Hepatocyte (in vitro differentiated cells): ENCODE measurements around the gene ARHGDIG. TPM values are rescaled to one million over a fixed set of nuclear protein-coding genes. Genes with fewer than 3 reads are reported as not detected.

Source experiments
- DNase-seq: peaks from one replicate; pipeline ENCODE4 v3.0.0-alpha.2; 2016; ENCODE audit warnings: low spot score
- H2AFZ ChIP-seq: fragments of 200-600 bp; sonication (generic); 2 replicates; pipeline ENCODE4 v1.6.0; 2016; ENCODE audit warnings: antibody characterized with exemption, mild to moderate bottlenecking
- H3K27ac ChIP-seq: fragments of 200-600 bp; sonication (generic); 2 replicates; pipeline ENCODE4 v1.5.1; 2016; ENCODE audit warnings: mild to moderate bottlenecking
- H3K27me3 ChIP-seq: fragments of 200-600 bp; sonication (generic); 2 replicates; pipeline ENCODE4 v1.6.1; 2016
- H3K36me3 ChIP-seq: fragments of 200-600 bp; sonication (generic); replicated peaks from 2 replicates; pipeline ENCODE4 v1.5.1; 2016; ENCODE audit warnings: low read depth; ENCODE audit not compliant: insufficient read depth
- H3K4me1 ChIP-seq: fragments of 200-600 bp; sonication (generic); 2 replicates; pipeline ENCODE4 v1.5.1; 2016; ENCODE audit warnings: mild to moderate bottlenecking, moderate library complexity; ENCODE audit not compliant: insufficient read depth
- H3K4me2 ChIP-seq: fragments of 200-600 bp; sonication (generic); 2 replicates; pipeline ENCODE4 v1.6.0; 2016
- H3K4me3 ChIP-seq: fragments of 200-600 bp; sonication (generic); 2 replicates; pipeline ENCODE4 v1.5.1; 2016; ENCODE audit warnings: mild to moderate bottlenecking
- H3K79me2 ChIP-seq: fragments of 200-600 bp; sonication (generic); 2 replicates; pipeline ENCODE4 v1.6.0; 2017; ENCODE audit warnings: mild to moderate bottlenecking
- H3K9me2 ChIP-seq: fragments of 200-600 bp; sonication (generic); replicated peaks from 2 replicates; pipeline ENCODE4 v1.6.0; 2017; ENCODE audit warnings: mild to moderate bottlenecking; ENCODE audit not compliant: insufficient read depth
- H3K9me3 ChIP-seq: fragments of 200-600 bp; sonication (generic); 2 replicates; pipeline ENCODE4 v1.5.1; 2016; ENCODE audit warnings: low read depth, mild to moderate bottlenecking
- H4K20me1 ChIP-seq: fragments of 200-600 bp; sonication (generic); 2 replicates; pipeline ENCODE4 v1.6.0; 2016; ENCODE audit warnings: mild to moderate bottlenecking; ENCODE audit not compliant: insufficient read depth, poor library complexity, severe bottlenecking
- CTCF ChIP-seq: fragments of 200-600 bp; sonication (generic); IDR thresholded peaks from 2 replicates; pipeline ENCODE4 v1.5.1; 2016; ENCODE audit warnings: antibody characterized with exemption, mild to moderate bottlenecking; ENCODE audit not compliant: poor library complexity
- EZH2 ChIP-seq: fragments of 200-600 bp; sonication (generic); IDR thresholded peaks from 2 replicates; pipeline ENCODE4 v1.6.1; 2016; ENCODE audit warnings: antibody characterized with exemption, mild to moderate bottlenecking, borderline replicate concordance
- EZH2phosphoT487 ChIP-seq: fragments of 200-600 bp; sonication (generic); IDR thresholded peaks from one replicate; pipeline ENCODE4 v1.6.1; 2018; ENCODE audit warnings: antibody characterized with exemption, mild to moderate bottlenecking, low read depth, moderate library complexity; ENCODE audit not compliant: unreplicated experiment, severe bottlenecking
- WGBS: methylation state at CpG from one replicate; pipeline ENCODE4 v1.1.6; 2016; ENCODE audit warnings: low lambda C conversion rate; ENCODE audit errors: missing lambda C conversion rate; 5-methylcytosine and 5-hydroxymethylcytosine counted together
- polyA plus RNA-seq: library from polyadenylated mRNA; unstranded; fragments of >200 nt; fragmentation: Nextera tagmentation; extraction: Ambion mirVana; gene quantifications from 2 replicates; pipeline ENCODE4 v1.2.1, GENCODE V29; 2016
- total RNA-seq: library from RNA; depleted of rRNA; stranded (reverse); fragments of >200 nt; gene quantifications from 2 replicates; pipeline ENCODE4 v1.2.3, GENCODE V29; 2014

The ARHGDIG gene
- total and polyA plus RNA-seq, 2 experiments from 2014 or later: 1.1 TPM; not detected in 1

- H3K36me3 ChIP-seq: no peaks in the 10 kb centered on the region
- no peaks in the 10 kb centered on the region for H3K79me2 ChIP-seq
- no peak overlapping the region for H3K4me2 ChIP-seq
- WGBS: 92% methylated on average over 24 of the region's 24 CpGs
- H3K4me3 ChIP-seq: no peak overlapping the region
- peaks cover 4% of the 10 kb centered on the region for H3K27me3 ChIP-seq
- no peak overlapping the region for H3K27ac ChIP-seq
- no peaks in the 10 kb centered on the region for H4K20me1 ChIP-seq
- TF ChIP-seq EZH2phosphoT487 (no peak), CTCF (no peak), EZH2 (no peak)
- H3K9me2 ChIP-seq: no peaks in the 10 kb centered on the region
- no peak overlapping the region for H2AFZ ChIP-seq
- no peaks in the 10 kb centered on the region for H3K9me3 ChIP-seq
- no peaks in the 10 kb centered on the region for H3K4me1 ChIP-seq
- no peak for DNase-seq
Observed at GRCh38 chr16:269061-269796, 11.2 kb upstream of the ARHGDIG start.

GRCh38 chr16:270381-271255 lies 9.8 kb upstream of the ARHGDIG start:
- H4K20me1 ChIP-seq: no peaks in the 10 kb centered on the region
- no peak for DNase-seq
- 87% methylated on average over 16 of the region's 34 CpGs for WGBS

More at GRCh38 chr16:270381-271255, 9.8 kb upstream of the ARHGDIG start:
- Histone ChIP-seq H3K27me3 (peaks cover 15% of the 10 kb centered on the region), H3K4me3 (no peak overlapping the region), H3K79me2 (no peaks in the 10 kb centered on the region), H3K36me3 (no peaks in the 10 kb centered on the region), H2AFZ (no peak overlapping the region), H3K9me3 (no peaks in the 10 kb centered on the region), H3K9me2 (no peaks in the 10 kb centered on the region), H3K4me2 (no peak overlapping the region), H3K27ac (no peak overlapping the region), H3K4me1 (no peaks in the 10 kb centered on the region)
- TF ChIP-seq EZH2 (no peak), CTCF (no peak), EZH2phosphoT487 (no peak)
